MM.1S (cell line): ENCODE results near the gene KRT5.

ENCODE experiments used
- EZH2 ChIP-seq: fragments of 300-600 bp; sonication (generic); optimal IDR thresholded peaks from 2 replicates; pipeline ENCODE3; 2017; ENCODE audit warnings: low read depth, mild to moderate bottlenecking, antibody characterized with exemption, low read length, mixed read lengths
- EZH2phosphoT487 ChIP-seq: fragments of 300-600 bp; sonication (generic); IDR thresholded peaks from 2 replicates; pipeline ENCODE4 v1.6.1; 2018; ENCODE audit warnings: antibody characterized with exemption, low read length
- TF ChIP-seq, protein P1 (sequence below): fragments of 300-600 bp; sonication (generic); IDR thresholded peaks from 2 replicates; pipeline ENCODE4 v1.5.1; 2016; ENCODE audit warnings: antibody characterized with exemption, low read length, mixed read lengths

DNA sequence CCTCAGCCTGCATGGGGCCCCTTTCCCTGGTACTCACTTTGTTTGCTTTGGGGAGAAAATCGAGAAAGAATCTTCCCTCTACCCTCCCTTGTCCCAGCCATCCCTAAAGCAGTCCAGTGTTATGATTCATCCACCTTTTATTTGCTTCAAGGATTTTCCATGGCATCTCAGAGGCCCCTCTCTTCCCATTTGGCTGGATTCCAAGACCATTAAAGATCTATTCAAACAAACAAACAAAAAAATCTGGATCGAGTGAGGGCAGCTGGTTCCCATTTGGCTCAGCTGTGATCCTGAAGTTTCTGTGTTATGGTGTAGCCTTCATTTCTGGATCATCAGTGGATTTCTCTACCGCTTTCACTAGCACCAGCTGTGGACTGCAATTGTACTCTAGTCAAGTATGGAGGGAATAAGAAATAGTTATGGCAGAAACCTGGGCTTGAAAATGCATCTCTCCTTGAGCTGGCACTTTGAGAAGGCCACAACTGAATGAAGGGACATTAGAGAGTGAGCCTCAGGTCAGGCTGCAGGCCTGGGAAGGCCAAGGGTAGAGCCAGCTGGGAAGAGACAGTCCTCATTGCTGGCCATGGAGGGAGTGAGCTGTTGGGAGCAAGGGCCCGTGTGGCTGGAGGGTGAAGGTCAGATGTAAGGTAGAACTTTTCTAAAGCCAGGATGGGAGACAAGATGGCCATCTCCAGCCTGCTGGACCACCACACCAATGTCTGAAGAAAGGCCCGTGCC lies 19.1 kb upstream of the KRT5 start:
- TF ChIP-seq, protein P1, sequence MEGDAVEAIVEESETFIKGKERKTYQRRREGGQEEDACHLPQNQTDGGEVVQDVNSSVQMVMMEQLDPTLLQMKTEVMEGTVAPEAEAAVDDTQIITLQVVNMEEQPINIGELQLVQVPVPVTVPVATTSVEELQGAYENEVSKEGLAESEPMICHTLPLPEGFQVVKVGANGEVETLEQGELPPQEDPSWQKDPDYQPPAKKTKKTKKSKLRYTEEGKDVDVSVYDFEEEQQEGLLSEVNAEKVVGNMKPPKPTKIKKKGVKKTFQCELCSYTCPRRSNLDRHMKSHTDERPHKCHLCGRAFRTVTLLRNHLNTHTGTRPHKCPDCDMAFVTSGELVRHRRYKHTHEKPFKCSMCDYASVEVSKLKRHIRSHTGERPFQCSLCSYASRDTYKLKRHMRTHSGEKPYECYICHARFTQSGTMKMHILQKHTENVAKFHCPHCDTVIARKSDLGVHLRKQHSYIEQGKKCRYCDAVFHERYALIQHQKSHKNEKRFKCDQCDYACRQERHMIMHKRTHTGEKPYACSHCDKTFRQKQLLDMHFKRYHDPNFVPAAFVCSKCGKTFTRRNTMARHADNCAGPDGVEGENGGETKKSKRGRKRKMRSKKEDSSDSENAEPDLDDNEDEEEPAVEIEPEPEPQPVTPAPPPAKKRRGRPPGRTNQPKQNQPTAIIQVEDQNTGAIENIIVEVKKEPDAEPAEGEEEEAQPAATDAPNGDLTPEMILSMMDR: no peak
- TF ChIP-seq EZH2 (no peak), EZH2phosphoT487 (no peak)
